Measurements from ENCODE around the gene ARL13A.
"Not testable (repeated sequence)": the region's sequence is repeated elsewhere in the genome, so short reads cannot be mapped to it uniquely, and the experiment has no call there.

Gene ARL13A

GRCh38 chrX:100969408-100969807 lies at the start of gene ARL13A:
Gene ARL13A (plus strand): TSS chrX:100969708. CDS start chrX:100973690, 3,982 bp downstream.
- no peak for DNase-seq

DNA sequence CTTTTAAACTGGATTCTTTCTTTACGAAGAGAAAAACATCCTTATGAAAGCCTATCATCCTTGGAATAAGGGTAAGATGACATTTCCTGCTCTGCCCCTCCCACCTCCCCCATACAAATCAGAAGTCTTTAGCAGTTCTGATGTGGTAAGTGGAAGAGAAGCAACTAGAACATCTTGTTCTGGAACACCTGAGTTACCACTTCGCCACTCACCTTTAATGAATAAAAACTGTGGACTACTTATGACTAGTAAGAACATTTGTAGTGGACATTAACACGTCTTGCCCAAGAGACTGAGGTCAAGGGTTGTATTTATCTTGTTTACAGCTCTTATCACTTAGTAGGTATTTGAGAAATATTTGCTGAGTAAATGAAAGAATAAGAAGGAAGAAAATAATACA lies 45.1 kb upstream of the ARL13A start:
- no peak for DNase-seq

DNA sequence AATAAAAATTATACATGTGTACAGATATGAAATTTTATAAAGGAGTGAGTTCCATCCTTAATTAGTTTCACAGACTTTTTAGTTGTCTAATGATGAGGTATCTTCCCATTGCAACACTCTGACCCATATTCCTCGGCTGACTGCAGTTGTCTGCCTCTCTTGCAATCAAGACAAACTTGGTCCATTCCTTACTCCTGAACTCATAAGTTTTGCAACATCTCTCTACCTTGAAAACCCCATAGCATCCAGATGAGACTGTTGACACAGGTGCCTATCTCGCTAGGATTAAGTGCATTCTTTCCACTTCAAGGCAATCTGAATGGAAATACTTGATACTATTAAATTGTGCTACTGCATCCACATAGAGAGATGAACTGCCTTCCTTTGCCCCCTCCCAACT lies 43.1 kb upstream of the ARL13A start:
- DNase-seq, result no peak

DNA sequence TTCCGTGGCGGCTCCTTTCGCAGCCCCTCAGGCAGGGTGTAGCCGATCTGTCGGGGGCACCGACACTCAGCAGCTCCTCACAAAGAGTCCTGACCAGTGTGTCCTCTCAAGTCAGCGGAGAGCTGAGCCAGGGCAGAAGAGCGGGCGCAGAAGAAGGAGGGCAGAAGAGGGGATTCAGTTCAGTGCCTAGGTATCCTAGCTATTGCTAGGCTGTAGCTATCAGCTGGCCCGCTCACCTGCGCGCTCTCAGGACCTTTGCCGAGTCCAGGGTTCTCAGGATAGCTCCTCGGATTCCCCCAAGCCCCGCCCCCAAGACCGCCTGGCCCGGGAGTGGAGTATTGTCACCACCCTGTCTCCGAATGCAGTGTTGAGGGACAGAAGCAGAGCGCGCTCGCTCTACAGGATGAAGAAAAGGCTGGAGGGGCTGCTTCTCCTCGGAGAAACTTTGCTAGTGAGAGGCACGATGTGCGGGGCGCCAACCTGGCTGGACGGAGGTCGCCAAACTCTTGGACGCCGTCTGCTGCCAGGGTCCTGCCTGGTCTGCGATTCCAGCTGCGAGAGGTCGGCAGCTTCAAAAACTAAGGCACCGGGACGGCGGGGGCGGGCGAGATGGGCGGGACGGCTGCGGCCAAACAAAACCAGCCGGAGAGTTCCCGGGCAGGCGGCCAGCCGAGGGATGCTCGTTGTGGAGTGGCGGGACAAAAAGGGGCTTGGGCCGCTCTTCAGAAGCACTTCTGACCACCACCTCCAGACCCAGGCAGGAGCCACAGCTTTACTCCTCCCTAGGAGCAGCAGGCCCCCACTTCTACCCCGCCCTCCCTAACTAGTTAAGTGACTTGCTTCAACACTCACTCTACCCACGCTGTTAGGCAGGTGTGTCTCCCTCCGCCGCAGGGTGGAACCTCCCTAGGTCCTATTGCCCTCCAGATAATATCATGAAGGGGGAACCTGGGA lies 40.6 kb upstream of the ARL13A start, which contains the start of gene XKRX:
Gene XKRX, minus strand, starts transcription at position 258 of the 954 bp plus-strand sequence. CDS start 613 bp downstream, outside the sequence.
- DNase-seq, result peak; percentile 47

DNA sequence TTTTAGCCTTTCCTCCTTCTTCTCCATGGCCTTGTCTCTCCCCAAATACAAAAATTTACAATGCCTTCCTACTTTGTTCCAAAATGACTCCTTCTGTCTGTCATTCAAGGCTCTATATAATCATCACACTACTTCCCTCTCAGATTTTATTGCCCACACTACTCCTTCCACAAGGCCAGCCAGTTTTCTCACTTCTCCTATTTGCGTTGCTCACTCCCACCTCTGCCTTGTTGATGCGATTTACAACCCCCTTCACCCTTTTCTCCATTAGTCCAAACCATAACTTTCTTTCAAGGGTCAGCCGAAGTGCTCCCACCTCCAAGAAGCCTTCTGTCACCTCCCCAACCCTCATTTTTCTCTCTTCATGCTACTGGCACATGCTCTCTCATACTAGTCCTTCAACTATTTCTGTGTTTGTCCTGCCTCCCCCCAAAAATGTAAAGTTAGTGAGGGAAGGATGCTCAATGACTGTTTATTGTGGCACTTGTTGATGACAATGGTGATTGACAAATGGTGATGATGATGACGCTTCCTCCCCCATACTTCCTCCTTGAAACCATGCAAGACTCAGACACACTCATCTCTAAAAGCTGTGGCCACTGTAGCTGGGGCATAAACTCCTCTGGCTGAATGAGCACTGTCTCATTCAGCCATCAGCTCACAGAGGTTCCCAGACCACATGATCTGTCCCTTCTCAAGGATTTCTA lies 38.1 kb upstream of the ARL13A start:
- no peak for DNase-seq

DNA sequence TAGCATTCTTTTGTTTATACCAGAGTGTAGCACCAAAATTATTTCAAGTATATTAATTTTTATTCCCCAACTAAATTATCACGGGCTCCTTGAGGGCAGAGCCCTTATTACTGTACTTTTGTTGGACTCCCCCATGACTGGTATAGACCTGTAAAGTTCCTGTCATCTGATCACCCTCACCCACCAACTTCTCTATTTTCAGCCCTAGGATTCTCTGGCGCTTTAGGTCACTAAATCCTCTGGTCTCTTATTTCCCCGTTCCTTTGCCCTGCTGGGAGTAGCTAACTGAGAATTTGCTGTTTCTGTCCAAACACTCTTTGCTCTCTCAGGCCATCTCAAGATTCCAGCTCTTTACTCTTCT lies 37.6 kb upstream of the ARL13A start:
- DNase-seq, result no peak

- DNase-seq, result no peak
These were observed 33.7 kb upstream of the ARL13A start for GRCh38 chrX:100935767-100936166.

DNA sequence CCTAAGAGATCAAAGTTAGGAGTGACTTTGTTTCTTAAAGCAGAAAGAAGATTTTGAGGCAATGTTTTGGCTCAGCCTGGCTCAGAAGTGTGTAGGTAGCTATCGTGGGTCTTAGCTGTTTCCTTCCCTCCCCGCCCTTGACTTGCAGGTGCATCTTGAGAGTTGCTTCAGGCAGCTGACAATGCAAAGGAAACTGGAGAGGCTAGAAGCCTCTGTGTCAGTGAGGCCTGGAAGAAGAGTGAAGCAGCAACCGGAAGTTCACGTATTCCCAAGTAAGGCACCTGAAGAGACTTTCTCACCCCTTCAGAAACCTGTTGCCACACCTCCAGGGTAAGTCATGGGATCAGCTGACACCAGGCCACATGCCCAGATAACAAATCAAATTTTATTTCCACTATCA lies 30.2 kb upstream of the ARL13A start:
- DNase-seq, result no peak

DNA sequence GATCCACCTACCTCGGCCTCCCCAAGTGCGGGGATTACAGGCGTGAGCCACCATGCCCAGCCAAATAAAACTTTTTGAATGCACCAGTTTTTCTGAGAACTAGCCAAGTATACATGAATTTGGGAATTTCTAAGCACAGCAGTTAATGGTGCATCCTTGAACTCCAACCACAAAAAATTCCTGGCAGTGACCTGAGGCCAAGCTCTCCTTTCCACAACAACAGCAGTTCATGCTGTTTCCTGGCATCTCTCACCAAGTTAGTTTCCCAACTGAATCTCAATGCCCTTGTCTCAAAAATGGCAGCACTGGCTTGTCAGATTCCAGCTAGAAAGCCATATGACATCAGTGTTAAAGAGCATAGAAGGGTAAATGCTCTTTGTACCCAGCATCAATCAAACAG lies 24.9 kb upstream of the ARL13A start:
- no peak for DNase-seq

- no peak for DNase-seq
These were observed 23.1 kb upstream of the ARL13A start for GRCh38 chrX:100946299-100946927.

GRCh38 chrX:100948557-100948956 lies 21.0 kb upstream of the ARL13A start:
- no peak for DNase-seq

DNA sequence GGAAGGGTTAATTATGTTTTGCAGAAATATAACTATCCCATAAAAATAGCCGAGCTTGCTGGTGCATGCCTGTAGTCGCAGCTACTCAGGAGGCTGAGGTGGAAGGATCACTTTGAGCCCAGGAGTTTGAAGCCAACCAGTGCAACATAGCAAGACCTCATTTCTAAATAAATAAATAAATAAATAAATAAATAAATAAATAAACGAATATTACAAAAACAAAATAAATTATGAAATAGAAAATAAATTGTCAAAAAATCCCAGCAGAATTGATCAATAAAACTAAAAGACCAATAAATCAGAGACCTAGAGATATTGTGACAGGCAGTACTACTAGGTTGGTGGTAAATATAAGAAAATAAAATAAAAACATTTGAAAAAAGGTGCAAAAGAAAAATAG lies 6.7 kb upstream of the ARL13A start:
- DNase-seq, result no peak

DNA sequence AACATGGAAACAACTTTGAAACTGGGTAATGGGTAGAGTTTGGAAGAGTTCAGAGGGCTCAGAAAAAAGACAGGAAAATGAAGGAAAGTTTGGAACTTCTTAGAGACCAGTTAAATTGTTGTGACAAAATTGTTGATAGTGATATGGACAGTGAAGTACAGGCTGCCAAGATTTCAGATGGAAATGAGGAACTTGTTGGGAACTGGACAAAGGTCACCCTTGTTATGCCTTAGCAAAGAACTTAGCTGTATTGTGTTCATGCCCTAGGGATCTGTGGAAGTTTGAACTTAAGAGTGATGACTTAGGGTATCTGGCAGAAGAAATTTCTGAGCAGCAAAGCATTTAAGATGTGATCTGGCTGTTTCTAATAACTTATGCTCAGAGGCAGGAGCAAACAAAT lies 5.1 kb upstream of the ARL13A start:
- no peak for DNase-seq

- DNase-seq, result no peak
These were observed 428 bp downstream of the ARL13A start for GRCh38 chrX:100969936-100970335.

- no peak for DNase-seq
These were observed 3.9 kb downstream of the ARL13A start for GRCh38 chrX:100973411-100973810.

- DNase-seq, result no peak
These were observed 5.7 kb downstream of the ARL13A start for GRCh38 chrX:100975212-100975611.

DNA sequence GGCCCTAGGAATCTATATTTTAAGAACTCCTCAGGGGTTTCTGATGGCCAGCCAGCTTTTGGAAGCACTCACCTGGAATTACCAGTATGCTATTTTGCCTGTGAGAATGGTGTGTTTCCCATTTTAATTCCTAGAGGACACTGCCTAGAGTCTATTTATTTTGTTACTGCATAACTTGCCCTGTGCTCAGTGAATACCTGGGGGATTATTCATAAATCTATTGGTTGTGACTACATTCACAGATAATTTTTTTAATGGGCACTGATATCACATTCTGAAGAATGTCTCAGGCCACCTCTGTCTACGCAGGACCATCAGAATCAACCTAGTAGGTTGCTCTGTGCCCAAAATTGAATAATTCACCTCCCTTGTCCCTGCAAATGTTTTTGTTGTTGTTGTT lies 6.7 kb downstream of the ARL13A start:
- DNase-seq, result no peak

GRCh38 chrX:100979881-100980607 lies 10.5 kb downstream of the ARL13A start:
- no peak for DNase-seq

DNA sequence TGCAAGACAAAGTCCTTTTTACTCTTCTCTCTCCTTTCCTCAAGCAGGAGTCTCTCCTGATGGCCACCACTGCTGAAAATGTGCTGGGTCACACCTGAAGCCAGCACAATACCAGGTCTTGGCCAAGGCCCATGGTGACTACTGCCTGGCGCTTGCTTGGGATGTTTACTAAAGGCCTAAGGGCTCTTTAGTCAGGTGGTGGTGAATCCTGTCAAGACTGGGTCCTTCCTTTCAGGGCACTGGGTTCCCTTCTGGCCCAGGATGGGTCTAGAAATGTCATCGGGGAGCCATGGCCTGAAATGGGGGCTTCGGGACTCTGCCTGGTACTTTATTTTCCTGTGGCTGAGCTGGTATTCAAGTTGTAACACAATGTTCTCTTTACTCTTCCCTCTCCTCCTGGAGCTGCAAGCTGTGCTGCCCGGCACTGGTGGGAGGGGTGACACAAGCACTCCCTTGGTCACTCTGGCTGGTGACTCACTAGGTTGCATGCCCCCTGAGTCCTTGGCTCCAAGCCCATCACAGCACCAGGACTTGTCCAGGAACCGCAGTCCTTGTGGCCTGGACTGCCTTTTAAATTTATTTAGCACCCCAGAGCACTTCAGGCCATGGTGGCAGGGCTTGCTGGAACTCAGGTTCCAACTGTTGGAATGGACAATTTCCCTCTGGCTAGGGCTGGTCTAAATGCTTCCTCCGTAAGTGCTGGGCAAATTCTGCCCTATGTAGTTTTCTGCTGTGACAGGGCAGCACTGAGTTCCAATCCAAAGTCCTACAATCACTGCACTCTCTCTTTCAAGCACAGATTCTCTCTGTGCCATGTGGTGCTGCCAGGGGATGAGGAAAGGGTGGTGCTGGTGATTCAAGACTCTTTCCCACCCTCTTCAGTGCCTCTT lies 11.3 kb downstream of the ARL13A start:
- no peak for DNase-seq

GRCh38 chrX:100981498-100981845 lies 12.0 kb downstream of the ARL13A start:
- DNase-seq, result not testable (repeated sequence)

DNA sequence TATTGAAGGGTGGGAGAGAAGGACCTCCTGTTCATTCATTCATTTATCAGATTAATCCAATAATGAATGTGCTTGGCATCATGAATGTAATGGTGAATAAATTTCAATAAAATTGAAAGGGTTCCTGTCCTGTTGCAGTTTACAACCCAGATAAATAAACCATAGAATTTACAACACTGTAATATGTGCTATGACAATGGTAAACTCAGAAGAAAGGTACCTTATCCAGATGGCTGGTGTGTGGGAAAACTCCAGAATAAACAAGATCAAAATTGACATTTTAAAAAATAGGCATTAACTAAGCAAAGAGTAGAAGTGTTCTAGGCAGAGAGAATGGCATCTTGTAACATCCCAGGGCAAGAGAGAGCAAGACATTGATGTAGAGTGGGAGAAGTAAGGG lies 15.3 kb downstream of the ARL13A start:
- DNase-seq, result no peak

DNA sequence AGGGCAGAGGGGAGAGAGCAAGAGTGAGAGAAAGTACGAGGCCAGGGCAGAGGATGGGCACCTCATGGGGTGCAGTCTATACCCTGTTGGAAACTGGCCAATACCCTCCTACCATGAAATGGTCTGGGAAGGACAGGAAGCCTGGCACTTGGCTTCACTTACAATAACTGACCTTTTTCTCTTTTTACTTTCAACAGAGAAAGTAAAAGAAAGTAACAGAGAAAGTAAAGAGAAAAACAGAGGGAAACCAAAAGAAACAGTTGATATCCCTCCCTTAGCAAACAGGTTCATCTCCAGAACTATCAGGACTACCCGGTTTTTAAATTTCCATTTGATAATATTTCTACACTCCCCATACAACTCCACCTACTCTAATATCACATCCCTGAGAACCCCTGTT lies 20.6 kb downstream of the ARL13A start:
- DNase-seq, result no peak

Data from stimulated activated CD4-positive, alpha-beta T cell treated with anti-CD3 and anti-CD28 coated beads, Interleukin-4, amount 100 ng/mL, for 1 hour (primary cell).